Measurements from ENCODE around the gene CCDC86.

CCDC86 gene

DNA sequence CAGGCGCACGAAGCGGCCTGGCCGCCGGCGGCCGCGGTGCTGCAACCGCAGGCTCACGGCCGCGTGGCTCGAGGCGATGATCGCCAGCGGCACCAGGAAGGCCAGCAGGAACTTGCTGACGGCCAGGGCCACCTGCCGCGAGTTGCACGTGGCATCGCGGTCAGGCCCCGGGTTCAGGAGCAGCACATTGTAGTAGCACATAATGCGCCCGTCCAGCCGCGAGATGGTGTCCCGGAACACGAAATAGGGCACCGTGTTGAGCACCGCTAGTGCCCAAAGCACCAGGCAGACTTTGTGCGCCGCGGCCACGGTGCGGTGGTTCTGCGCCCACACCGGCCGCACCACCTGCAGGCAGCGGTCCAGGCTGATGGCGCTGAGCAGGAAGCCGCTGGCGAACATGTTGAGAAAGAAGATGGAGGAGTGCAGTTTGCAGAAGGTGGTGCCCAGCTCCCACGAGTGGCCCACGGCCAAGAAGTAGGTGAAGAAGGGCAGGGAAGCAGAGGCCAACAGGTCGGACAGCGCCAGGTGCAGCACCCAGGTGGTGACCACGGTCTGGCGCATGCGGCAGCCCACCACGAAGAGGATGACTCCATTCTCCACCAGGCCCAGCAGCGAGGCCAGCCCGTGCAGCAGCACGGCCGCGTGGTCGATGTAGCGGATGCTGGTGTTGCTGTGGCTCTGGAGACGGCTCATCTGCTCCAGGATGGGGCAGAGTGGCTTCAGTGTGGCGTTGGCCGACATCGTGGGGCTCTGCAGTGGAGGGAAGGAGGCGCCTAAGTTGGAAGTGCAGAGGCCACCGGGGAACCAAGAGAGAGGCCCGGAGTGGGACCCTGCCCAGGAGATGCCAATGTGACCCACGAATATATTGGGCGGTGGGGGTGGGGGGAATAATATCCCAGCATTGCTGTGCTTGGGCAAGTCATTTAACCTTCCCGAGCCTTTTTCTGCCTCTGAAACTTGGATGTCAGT, 11.4 kb downstream of the CCDC86 start:
- no peak for DNase-seq (ENCODE audit: low read depth)

DNA sequence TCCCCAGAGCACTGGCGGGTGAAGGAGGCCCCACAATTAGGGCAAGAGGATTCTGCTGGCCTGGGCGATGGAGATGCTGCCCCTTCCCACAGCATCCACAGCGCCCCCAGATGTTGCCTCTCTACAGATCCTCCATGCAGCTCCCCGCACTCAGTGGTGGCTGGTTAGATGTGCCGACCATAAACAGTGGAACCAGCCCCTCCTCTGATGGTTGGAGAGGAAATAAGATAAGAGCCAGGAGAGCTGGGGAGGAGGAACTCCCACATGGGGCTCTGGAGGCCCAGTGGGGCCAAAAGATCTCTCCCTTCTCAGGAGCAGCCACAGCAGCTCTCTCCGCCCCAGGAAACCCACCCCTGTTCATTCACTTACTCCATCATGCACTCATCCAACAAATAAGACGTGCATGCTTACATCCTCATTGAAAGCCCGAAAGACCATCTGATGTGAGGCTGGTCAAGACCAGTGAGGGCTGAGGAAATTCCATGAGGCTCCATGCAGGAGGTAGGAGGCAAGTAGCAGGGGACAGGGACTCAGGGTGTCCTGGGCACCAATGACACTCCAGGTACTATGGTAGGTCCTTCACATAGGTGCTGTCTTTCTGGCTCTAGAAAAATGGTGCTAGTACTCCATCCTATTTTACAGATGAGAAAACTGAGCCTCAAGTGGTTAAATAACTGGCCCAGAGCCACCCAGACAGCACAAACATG, 12.4 kb downstream of the CCDC86 start:
- no peak for DNase-seq (ENCODE audit: low read depth)

GRCh38 chr11:60854847-60855725, 13.2 kb downstream of the CCDC86 start:
- DNase-seq (ENCODE audit: low read depth): no peak

DNA sequence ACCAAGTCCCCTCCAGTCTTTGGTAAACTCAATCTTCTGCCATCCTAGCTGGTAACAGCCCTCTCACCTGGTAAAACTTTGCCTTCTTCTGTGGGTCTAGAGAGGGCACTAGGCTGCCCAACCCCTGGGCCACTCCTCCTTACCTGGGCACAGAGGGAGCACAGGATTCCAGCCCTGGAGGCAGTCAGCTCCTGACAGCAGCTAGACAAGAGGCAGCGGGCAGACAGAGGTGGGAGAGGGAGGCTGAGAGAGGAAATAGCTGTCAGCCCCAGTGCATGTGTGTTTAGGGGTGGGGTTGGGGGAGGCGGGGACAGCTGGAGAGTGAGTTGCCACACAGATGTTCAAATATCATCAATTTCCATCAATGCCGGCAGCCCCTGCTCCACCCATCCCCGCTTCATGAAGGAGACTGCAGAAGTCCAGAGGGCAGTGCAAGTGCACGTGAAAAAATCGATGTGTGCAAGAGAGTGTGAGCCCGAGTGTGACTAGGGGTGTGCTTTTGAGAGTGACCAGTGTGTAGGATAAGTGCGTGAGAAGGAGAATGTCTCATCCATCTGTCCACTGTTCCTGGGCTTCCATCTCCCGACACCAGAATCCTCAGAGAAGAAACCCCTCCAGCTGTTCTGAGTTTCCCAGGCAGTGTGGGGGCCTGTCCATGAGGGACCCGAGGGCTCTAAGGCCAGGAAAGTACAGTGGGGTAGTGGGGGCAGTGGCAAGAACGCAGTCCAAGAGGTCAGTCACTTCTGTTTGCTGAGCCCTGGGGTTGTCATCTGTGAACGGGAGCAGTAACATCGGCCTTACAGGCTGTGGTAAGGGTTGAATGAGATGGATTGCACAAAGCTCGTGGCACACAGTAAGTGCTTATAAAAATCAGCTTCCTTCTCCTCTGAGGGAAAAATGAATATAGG, 14.1 kb downstream of the CCDC86 start, which contains the start of gene PTGDR2:
Gene PTGDR2, minus strand, starts transcription at position 225 of the 908 bp plus-strand sequence. CDS start 2,228 bp downstream, outside the sequence.
- DNase-seq (ENCODE audit: low read depth): no peak

DNA sequence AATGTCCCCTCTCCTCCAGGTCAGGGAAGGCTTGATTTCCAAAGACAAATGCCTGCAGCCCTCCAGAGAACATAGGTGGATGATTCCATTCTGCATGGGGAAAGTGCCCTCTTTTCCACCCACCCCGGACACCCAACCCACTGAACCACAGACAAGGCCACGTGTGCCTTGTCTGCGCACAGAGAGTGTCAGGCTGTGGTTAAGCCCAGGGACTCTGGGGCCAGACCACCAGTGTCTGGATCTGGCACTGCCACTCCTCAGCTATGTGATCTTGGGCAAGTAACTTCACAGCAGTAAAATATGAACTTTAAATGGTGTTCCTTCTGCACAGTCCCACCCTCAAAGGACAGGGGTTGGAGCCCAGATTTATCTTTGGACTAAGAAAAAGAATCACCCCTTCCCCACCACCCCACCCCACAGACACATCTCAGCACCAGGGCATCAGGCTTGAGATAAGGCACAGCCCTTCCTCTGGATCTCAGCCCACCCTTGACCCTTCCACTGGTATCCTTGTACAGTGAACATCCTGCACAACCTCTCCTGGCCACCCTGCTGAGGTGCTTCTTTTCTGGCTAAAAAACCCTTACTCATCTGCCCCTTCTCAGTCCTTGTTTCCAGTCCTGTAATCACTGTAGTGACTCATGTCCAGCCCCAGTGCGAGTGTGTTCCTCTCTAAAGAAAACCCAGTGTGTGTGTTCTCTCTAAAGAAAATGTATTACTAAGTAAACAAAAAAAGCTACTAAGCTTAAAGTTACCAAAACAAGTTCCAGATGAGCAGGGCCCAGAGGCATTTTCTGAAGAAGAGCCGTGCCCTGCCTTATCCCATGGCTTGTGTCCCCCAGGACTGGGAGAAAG, 15.7 kb downstream of the CCDC86 start:
- DNase-seq (ENCODE audit: low read depth): no peak

GRCh38 chr11:60858236-60858635, 16.3 kb downstream of the CCDC86 start:
- DNase-seq (ENCODE audit: low read depth): no peak

GRCh38 chr11:60858731-60859464, 17.0 kb downstream of the CCDC86 start:
- no peak for DNase-seq (ENCODE audit: low read depth)

- no peak for DNase-seq (ENCODE audit: low read depth)
Observed at GRCh38 chr11:60859616-60860250, 17.8 kb downstream of the CCDC86 start.

GRCh38 chr11:60860943-60861342, 19.0 kb downstream of the CCDC86 start:
- no peak for DNase-seq (ENCODE audit: low read depth)

DNA sequence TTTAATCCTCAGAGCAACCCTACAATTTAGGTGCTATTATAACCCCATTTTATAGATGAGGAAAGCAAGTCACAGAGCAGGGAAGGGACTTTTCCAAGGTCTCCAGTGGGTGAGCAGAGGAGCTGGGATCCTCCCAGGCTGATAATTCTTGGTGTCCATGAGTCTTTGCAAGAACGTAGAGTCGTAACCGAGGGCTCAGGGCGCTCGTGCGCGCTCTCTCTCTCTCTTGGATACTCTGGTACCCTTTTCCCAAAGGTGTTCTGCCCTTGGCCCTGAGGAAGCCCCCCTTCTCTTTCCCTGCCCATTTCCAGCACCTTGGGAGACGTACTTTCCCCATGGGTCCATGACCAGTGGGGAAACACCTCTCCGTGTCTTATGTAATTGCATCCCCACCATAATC, 20.3 kb downstream of the CCDC86 start:
- no peak for DNase-seq (ENCODE audit: low read depth)

DNA sequence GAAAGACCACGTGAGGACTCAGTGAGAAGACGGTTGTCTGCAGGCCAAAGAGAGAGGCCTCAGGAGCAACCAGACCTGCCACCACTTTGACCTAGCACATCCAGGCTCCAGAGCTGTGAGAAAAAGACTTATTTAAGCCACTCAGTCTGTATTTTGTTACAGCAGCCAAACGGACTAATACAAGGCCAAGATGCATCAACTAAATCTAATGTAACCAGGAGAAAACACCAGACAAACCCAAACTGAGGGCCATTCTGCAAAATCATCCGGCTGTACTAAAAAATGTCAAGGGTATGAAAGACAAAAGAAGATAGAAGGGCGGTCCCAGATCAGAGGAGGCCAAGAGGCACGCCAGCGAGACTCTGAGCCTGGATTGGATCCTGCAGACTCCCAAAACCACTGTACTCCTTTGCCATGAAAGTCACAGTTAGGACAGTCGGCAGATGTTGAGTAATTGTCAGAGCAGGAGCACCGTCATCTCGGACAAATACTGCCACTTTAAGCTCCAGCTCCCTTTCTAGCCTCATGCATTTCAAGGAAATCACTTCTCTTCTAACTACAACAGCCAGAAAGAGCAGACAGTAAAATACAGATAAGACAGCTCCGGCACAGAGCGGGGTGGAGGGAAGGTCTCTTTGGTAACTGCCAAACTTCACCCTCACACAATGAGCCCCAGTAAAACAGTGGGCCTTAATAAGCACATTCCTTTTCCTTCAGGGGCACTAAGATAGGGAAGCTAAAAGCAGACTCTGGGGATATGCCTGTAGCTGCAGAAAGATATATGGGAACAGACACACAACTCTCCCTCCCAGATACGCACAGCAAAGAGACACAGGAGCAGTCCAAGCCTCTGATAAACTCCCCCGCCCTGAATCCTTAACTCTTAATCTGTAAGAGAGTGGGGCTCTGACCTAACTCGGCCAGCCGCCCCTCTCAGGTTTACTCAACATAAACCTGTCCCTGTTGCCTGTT, 21.9 kb downstream of the CCDC86 start:
- DNase-seq (ENCODE audit: low read depth): no peak

DNA sequence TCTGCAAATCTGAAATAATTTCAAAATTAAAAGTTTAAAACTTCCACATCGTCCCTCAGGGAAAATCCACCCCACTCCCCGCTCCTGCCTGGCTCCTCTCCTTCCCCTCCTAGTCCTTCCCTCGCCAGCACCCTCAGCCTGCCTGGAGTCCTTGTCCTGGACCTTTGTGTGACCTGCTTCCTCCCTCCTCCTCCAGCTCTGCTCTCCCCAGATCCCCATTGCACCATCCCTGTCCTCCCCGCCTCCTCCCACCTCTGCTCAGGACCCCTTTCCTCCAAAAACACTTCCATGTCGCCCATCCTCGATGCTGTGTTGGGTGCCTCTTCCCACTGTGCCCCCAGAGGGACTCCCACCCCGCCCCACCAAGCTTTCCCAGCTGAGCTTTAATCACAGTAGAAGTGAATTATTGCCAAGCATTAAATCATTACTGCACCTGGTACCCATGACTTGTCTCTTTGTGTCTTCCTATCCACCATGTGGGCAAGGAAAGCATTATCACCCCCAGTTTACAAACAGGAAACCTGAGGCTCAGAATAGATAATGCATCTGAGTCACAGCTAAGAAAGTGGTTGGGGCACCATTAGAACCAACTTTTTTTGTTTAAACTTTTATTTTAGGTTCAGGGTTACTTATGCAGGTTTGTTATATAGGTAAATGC, 23.1 kb downstream of the CCDC86 start:
- no peak for DNase-seq (ENCODE audit: low read depth)

- DNase-seq (ENCODE audit: low read depth): no peak
Observed at GRCh38 chr11:60866911-60867870, 25.3 kb downstream of the CCDC86 start, which contains the start of gene ZP1. TSS of gene ZP1 (plus strand) at chr11:60867542. CDS start at chr11:60867562, 20 bp downstream.

DNA sequence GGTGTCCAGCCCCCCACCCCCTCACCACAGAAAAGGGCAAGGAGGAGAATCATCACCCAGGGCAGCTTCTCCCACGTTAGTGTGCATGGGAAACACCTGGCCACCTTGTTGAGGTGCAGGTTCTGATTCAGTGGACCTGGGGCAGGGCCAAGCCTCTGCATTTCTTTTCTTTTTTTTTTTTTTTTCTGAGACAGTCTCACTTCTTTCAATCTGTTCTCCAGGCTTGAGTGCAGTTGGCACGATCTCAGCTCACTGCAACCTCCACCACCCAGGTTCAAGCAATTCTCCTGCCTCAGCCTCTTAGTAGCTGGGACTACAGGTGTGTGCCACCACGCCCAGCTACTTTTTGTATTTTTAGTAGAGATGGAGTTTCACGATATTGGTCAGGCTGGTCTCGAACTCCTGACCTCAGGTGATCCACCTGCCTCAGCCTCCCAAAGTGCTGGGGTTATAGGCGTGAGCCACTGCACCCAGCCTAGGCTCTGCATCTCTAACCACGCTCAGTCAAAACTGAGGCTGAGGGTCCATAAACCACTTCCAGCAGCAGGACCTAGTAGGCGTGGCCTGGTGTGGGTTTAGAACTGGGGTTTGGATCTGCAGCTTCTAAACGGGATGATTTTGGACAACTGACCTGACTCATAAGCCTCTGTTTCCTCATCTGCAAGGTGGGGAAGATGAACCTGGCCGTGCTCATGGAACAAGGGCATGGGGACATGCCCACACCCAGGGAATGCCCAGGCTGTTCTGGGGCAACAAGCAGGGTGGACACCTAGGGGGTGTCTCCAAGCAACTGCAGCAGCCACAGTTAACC, 26.2 kb downstream of the CCDC86 start:
- DNase-seq (ENCODE audit: low read depth): no peak
